Suprapubic skin (tissue), 4 donors: ENCODE data around the gene PLXNB1.

ENCODE experiments used
- CTCF ChIP-seq, 2 donors: fragments of 200-600 bp in 1 of 2; fragments of 450-650 bp in 1 of 2; sonication (generic) in 1 of 2; IDR thresholded peaks; one replicate each; pipeline ENCODE4 v1.5.1; 2016 to 2019; ENCODE audit warnings: antibody characterized with exemption in 2 of 2, mild to moderate bottlenecking in 1 of 2, moderate library complexity in 1 of 2
- POLR2A ChIP-seq, 2 donors: fragments of 450-650 bp; IDR thresholded peaks; one replicate each; pipeline ENCODE4 v1.6.1; 2017; ENCODE audit warnings: antibody characterized with exemption in 2 of 2, mild to moderate bottlenecking in 2 of 2, moderate library complexity in 2 of 2
- POLR2AphosphoS5 ChIP-seq, 3 donors: sonication (generic); formaldehyde crosslinking; IDR thresholded peaks; one replicate each; pipeline ENCODE4 v1.6.1; 2017; ENCODE audit warnings: antibody characterized with exemption in 3 of 3

GRCh38 chr3:48367201-48367600 lies 62.7 kb downstream of the PLXNB1 start:
- TF ChIP-seq POLR2AphosphoS5 (IDR thresholded peaks at IDR 0.05) (no peak), CTCF (IDR thresholded peaks at IDR 0.05) (no peak), POLR2A (IDR thresholded peaks at IDR 0.05) (no peak)
